Fibroblast of lung (primary cell): ENCODE measurements around the gene GCK. TPM values are rescaled to one million over a fixed set of nuclear protein-coding genes. Genes with fewer than 3 reads are reported as not detected.

Experiments used
- DNase-seq, 2 donors: peaks; one replicate each; pipeline versions ENCODE4 v3.0.0 to v3.0.0-alpha.2; 2010; ENCODE audit warnings: low read depth in 2 of 2
- H2AFZ ChIP-seq: 2 replicates; pipeline ENCODE4 v1.5.1; 2012; ENCODE audit warnings: low read length, control low read depth, inconsistent platforms
- H3K27ac ChIP-seq: 2 replicates; pipeline ENCODE4 v1.5.1; 2011; ENCODE audit warnings: low read length, control low read depth; ENCODE audit not compliant: insufficient read depth
- H3K27me3 ChIP-seq: 2 replicates; pipeline ENCODE4 v1.5.1; 2011; ENCODE audit warnings: mild to moderate bottlenecking, low read length; ENCODE audit not compliant: control insufficient read depth, insufficient read depth
- H3K36me3 ChIP-seq: 2 replicates; pipeline ENCODE4 v1.5.1; 2011; ENCODE audit warnings: low read length; ENCODE audit not compliant: control insufficient read depth, insufficient read depth
- H3K4me1 ChIP-seq: 2 replicates; pipeline ENCODE4 v1.5.1; 2011; ENCODE audit warnings: low read length; ENCODE audit not compliant: control insufficient read depth, insufficient read depth; ENCODE audit errors: extremely low read depth
- H3K4me2 ChIP-seq: 2 replicates; pipeline ENCODE4 v1.5.1; 2011; ENCODE audit warnings: low read length, control low read depth; ENCODE audit not compliant: insufficient read depth; ENCODE audit errors: extremely low read depth
- H3K4me3 ChIP-seq, 4 experiments: fragments of 200-600 bp in 1 of 4; sonication (generic) in 1 of 4; replicated peaks in 1 of 4; 2 replicates each; pipeline ENCODE4 v1.5.1; 2011 to 2016; ENCODE audit warnings: low read length in 4 of 4, low read depth in 3 of 4, mild to moderate bottlenecking in 3 of 4, control low read depth in 2 of 4, inconsistent platforms in 1 of 4, mixed read lengths in 1 of 4; ENCODE audit not compliant: insufficient read depth in 1 of 4; ENCODE audit errors: control extremely low read depth in 1 of 4
- H3K79me2 ChIP-seq: 2 replicates; pipeline ENCODE4 v1.5.1; 2012; ENCODE audit warnings: mild to moderate bottlenecking, low read length, inconsistent platforms; ENCODE audit not compliant: control insufficient read depth, insufficient read depth
- H3K9ac ChIP-seq: 2 replicates; pipeline ENCODE4 v1.5.1; 2011; ENCODE audit warnings: mild to moderate bottlenecking, low read length, control low read depth; ENCODE audit not compliant: insufficient read depth
- H3K9me3 ChIP-seq: 2 replicates; pipeline ENCODE4 v1.5.1; 2012; ENCODE audit warnings: low read depth, low read length; ENCODE audit not compliant: control insufficient read depth, insufficient read depth
- H4K20me1 ChIP-seq: 2 replicates; pipeline ENCODE4 v1.5.1; 2011; ENCODE audit warnings: low read length; ENCODE audit not compliant: control insufficient read depth, insufficient read depth; ENCODE audit errors: extremely low read depth
- CTCF ChIP-seq, 2 donors: IDR thresholded peaks in 1 of 2; conservative IDR thresholded peaks in 1 of 2; 1 replicate in 1 of 2; 2 replicates in 1 of 2; pipeline ENCODE4 v1.5.1; 2011 to 2012; ENCODE audit warnings: low read length in 2 of 2, control low read depth in 1 of 2, inconsistent platforms in 1 of 2, low read depth in 1 of 2, mild to moderate bottlenecking in 1 of 2
- EZH2 ChIP-seq: IDR thresholded peaks from 2 replicates; pipeline ENCODE4 v1.5.1; 2012; ENCODE audit warnings: low read length, control low read depth, mild to moderate bottlenecking; ENCODE audit errors: missing control alignments
- polyA plus RNA-seq, 2 donors: library from polyadenylated mRNA; depleted of rRNA in 1 of 2; stranded (reverse) in 1 of 2; unstranded in 1 of 2; fragments of >200 nt; gene quantifications; 2 replicates each; pipeline ENCODE4 v1.2.1, GENCODE V29; 2011 to 2012; ENCODE audit warnings: missing spikeins in 1 of 2
- total RNA-seq: library from RNA; depleted of rRNA; stranded (reverse); fragments of >200 nt; gene quantifications from 2 replicates; pipeline ENCODE4 v1.2.1, GENCODE V29; 2014

The GCK gene
- total and polyA plus RNA-seq, 2 donors (not counting 1 experiment from before 2014, with no cell fraction given): 0.14 to 1.7 TPM

GRCh38 chr7:44230286-44230685 lies 41.0 kb upstream of the GCK start:
- no peak for TF ChIP-seq EZH2
- no peak for TF ChIP-seq CTCF (conservative IDR thresholded peaks at IDR 0.05 in 1 of 2, IDR thresholded peaks at IDR 0.05 in 1 of 2; ENCODE audit: low read depth in 1 of 2, low read length in 2 of 2)
- Histone ChIP-seq H3K4me2 (no peak overlapping the region), H3K79me2 (no peaks in the 10 kb centered on the region), H4K20me1 (no peaks in the 10 kb centered on the region), H3K36me3 (no peaks in the 10 kb centered on the region), H3K4me1 (no peaks in the 10 kb centered on the region), H3K27me3 (peaks cover 10% of the 10 kb centered on the region), H3K9me3 (no peaks in the 10 kb centered on the region), H2AFZ (no peak overlapping the region), H3K27ac (no peak overlapping the region), H3K4me3 (no peak overlapping the region), H3K9ac (no peak overlapping the region)
- DNase-seq: no peak

GRCh38 chr7:44229546-44230105 lies 40.4 kb upstream of the GCK start:
- no peak overlapping the region for H3K27ac ChIP-seq
- no peak for TF ChIP-seq EZH2
- TF ChIP-seq CTCF (conservative IDR thresholded peaks at IDR 0.05 in 1 of 2, IDR thresholded peaks at IDR 0.05 in 1 of 2; ENCODE audit: low read depth in 1 of 2, low read length in 2 of 2): no peak
- H3K27me3 ChIP-seq: peaks cover 16% of the 10 kb centered on the region
- H3K4me3 ChIP-seq: no peak overlapping the region
- no peaks in the 10 kb centered on the region for H3K36me3 ChIP-seq
- H4K20me1 ChIP-seq: no peaks in the 10 kb centered on the region
- no peak overlapping the region for H3K4me2 ChIP-seq
- no peak overlapping the region for H2AFZ ChIP-seq
- no peak for DNase-seq
- H3K4me1 ChIP-seq: no peaks in the 10 kb centered on the region
- H3K79me2 ChIP-seq: no peaks in the 10 kb centered on the region
- H3K9ac ChIP-seq: no peak overlapping the region
- no peaks in the 10 kb centered on the region for H3K9me3 ChIP-seq

- Histone ChIP-seq H2AFZ (no peak overlapping the region), H3K27me3 (peaks cover 19% of the 10 kb centered on the region), H3K79me2 (no peaks in the 10 kb centered on the region), H3K9me3 (no peaks in the 10 kb centered on the region), H3K4me1 (no peaks in the 10 kb centered on the region), H3K27ac (no peak overlapping the region), H3K4me2 (no peak overlapping the region), H3K36me3 (no peaks in the 10 kb centered on the region), H3K9ac (no peak overlapping the region), H4K20me1 (no peaks in the 10 kb centered on the region), H3K4me3 (no peak overlapping the region)
- DNase-seq: no peak
- no peak for TF ChIP-seq EZH2
- TF ChIP-seq CTCF (conservative IDR thresholded peaks at IDR 0.05 in 1 of 2, IDR thresholded peaks at IDR 0.05 in 1 of 2; ENCODE audit: low read depth in 1 of 2, low read length in 2 of 2): no peak
Measured at GRCh38 chr7:44228571-44229350, 39.5 kb upstream of the GCK start.
